Progenitor cell of endocrine pancreas (in vitro differentiated cells): Measurements from ENCODE around the gene GMDS. TPM values are rescaled to one million over a fixed set of nuclear protein-coding genes. Genes with fewer than 3 reads are reported as not detected.

Experiments used
- DNase-seq: peaks from one replicate; pipeline ENCODE4 v3.0.0; 2021; ENCODE audit warnings: low spot score; ENCODE audit not compliant: unreplicated experiment
- H3K27ac Mint-ChIP-seq: 2 replicates; pipeline ENCODE4 v1.8.0; 2021; ENCODE audit warnings: mild to moderate bottlenecking, moderate library complexity, mixed read lengths
- H3K27me3 Mint-ChIP-seq: 2 replicates; pipeline ENCODE4 v1.8.0; 2021; ENCODE audit warnings: mixed read lengths
- H3K36me3 Mint-ChIP-seq: 2 replicates; pipeline ENCODE4 v1.8.0; 2022; ENCODE audit warnings: mixed read lengths; ENCODE audit not compliant: insufficient read depth
- H3K4me1 Mint-ChIP-seq: 2 replicates; pipeline ENCODE4 v1.8.0; 2021; ENCODE audit warnings: low read depth, mixed read lengths
- H3K4me3 Mint-ChIP-seq: 2 replicates; pipeline ENCODE4 v1.8.0; 2021; ENCODE audit warnings: low read depth, mild to moderate bottlenecking, moderate library complexity, mixed read lengths
- H3K9me3 Mint-ChIP-seq: 2 replicates; pipeline ENCODE4 v1.8.0; 2021; ENCODE audit warnings: low read depth, mixed read lengths
- CTCF ChIP-seq: fragments of 200-600 bp; sonication (generic); IDR thresholded peaks from one replicate; pipeline ENCODE4 v1.5.0; 2021; ENCODE audit warnings: antibody characterized with exemption, mild to moderate bottlenecking; ENCODE audit not compliant: unreplicated experiment
- total RNA-seq: library from RNA; stranded (reverse); gene quantifications from 2 replicates; pipeline ENCODE4 v1.2.1, GENCODE V29; 2021

GMDS gene
- total RNA-seq, 1 donor from 2014 or later = 17.2 TPM

GRCh38 chr6:1837826-1838225 is 407.6 kb downstream of the GMDS start:
- Mint-ChIP-seq H3K27me3 (peaks cover 30% of the 10 kb centered on the region), H3K4me1 (peaks cover 11% of the 10 kb centered on the region), H3K4me3 (no peak overlapping the region), H3K9me3 (no peaks in the 10 kb centered on the region), H3K36me3 (no peaks in the 10 kb centered on the region), H3K27ac (peak overlapping the region; percentile 53)
- TF ChIP-seq CTCF = no peak
- no peak for DNase-seq

GRCh38 chr6:1836690-1837089 is 408.7 kb downstream of the GMDS start:
- TF ChIP-seq CTCF = no peak
- no peak overlapping the region for H3K4me3 Mint-ChIP-seq
- H3K4me1 Mint-ChIP-seq = peaks cover 13% of the 10 kb centered on the region
- no peaks in the 10 kb centered on the region for H3K36me3 Mint-ChIP-seq
- no peaks in the 10 kb centered on the region for H3K9me3 Mint-ChIP-seq
- no peak overlapping the region for H3K27ac Mint-ChIP-seq
- no peak for DNase-seq
- peaks cover 32% of the 10 kb centered on the region for H3K27me3 Mint-ChIP-seq

GRCh38 chr6:1834646-1835516 is 410.5 kb downstream of the GMDS start:
- no peak overlapping the region for H3K27ac Mint-ChIP-seq
- H3K4me3 Mint-ChIP-seq = no peak overlapping the region
- no peak for TF ChIP-seq CTCF
- H3K4me1 Mint-ChIP-seq = peaks cover 13% of the 10 kb centered on the region
- H3K27me3 Mint-ChIP-seq = peaks cover 32% of the 10 kb centered on the region
- no peaks in the 10 kb centered on the region for H3K36me3 Mint-ChIP-seq
- no peak for DNase-seq
- H3K9me3 Mint-ChIP-seq = no peaks in the 10 kb centered on the region

- no peak overlapping the region for H3K27ac Mint-ChIP-seq
- H3K9me3 Mint-ChIP-seq = no peaks in the 10 kb centered on the region
- DNase-seq = no peak
- no peaks in the 10 kb centered on the region for H3K36me3 Mint-ChIP-seq
- peaks cover 28% of the 10 kb centered on the region for H3K27me3 Mint-ChIP-seq
- no peak for TF ChIP-seq CTCF
- H3K4me3 Mint-ChIP-seq = no peak overlapping the region
- H3K4me1 Mint-ChIP-seq = peaks cover 9% of the 10 kb centered on the region
These were observed 411.2 kb downstream of the GMDS start for GRCh38 chr6:1834207-1834606.

- peaks cover 27% of the 10 kb centered on the region for H3K27me3 Mint-ChIP-seq
- H3K36me3 Mint-ChIP-seq = peaks cover 4% of the 10 kb centered on the region
- TF ChIP-seq CTCF = no peak
- H3K27ac Mint-ChIP-seq = no peak overlapping the region
- peaks cover 7% of the 10 kb centered on the region for H3K9me3 Mint-ChIP-seq
- H3K4me3 Mint-ChIP-seq = no peak overlapping the region
- H3K4me1 Mint-ChIP-seq = peaks cover 2% of the 10 kb centered on the region
- DNase-seq = no peak
These were observed 412.3 kb downstream of the GMDS start for GRCh38 chr6:1832844-1833787.
